HUES64 (cell line): ENCODE results near the gene SLC5A2.
"Not testable (repeated sequence)": the region's sequence is repeated elsewhere in the genome, so short reads cannot be mapped to it uniquely, and the experiment has no call there.

Experiments used
- H3K27ac ChIP-seq: 2 replicates; pipeline ENCODE4 v1.7.0; 2013; ENCODE audit warnings: low read depth, low read length, inconsistent platforms
- H3K27me3 ChIP-seq: 2 replicates; pipeline ENCODE4 v1.6.1; 2013; ENCODE audit warnings: mild to moderate bottlenecking, low read length; ENCODE audit not compliant: insufficient read depth
- H3K36me3 ChIP-seq: 2 replicates; pipeline ENCODE4 v1.6.1; 2013; ENCODE audit warnings: mild to moderate bottlenecking, low read length; ENCODE audit not compliant: insufficient read depth
- H3K4me1 ChIP-seq: 2 replicates; pipeline ENCODE4 v1.6.1; 2013; ENCODE audit warnings: mild to moderate bottlenecking, low read length, moderate library complexity; ENCODE audit not compliant: insufficient read depth
- H3K4me3 ChIP-seq: 2 replicates; pipeline ENCODE4 v1.5.1; 2013; ENCODE audit warnings: mild to moderate bottlenecking, low read length, moderate library complexity
- H3K9ac ChIP-seq: 2 replicates; pipeline ENCODE4 v1.6.1; 2013; ENCODE audit warnings: mild to moderate bottlenecking, low read depth, low read length
- H3K9me3 ChIP-seq: 2 replicates; pipeline ENCODE4 v1.6.1; 2013; ENCODE audit warnings: low read depth, low read length; ENCODE audit not compliant: insufficient read depth
- WGBS: fragments of 150-250, 120-280 bp; methylation state at CpG from one replicate; pipeline ENCODE4 v1.1.7; 2013; ENCODE audit warnings: missing lambda C conversion rate; 5-methylcytosine and 5-hydroxymethylcytosine counted together

The SLC5A2 gene

DNA sequence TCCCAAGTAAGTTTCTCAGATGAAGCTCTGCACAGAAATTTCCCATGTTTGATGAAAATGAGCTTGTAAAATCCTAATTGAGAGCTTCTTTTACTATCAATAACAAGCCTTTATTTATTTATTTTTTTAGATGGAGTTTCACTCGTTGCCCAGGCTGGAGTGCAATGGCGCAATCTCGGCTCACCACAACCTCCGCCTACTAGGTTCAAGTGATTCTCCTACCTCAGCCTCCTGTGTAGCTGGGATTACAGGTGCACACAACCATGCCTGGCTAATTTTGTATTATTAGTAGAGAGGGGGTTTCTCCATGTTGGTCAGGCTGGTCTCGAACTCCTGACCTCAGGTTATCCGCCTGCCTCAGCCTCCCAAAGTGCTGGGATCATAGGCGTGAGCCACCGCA, 20.6 kb downstream of the SLC5A2 start:
- peaks cover 16% of the 10 kb centered on the region; the same call in 1 of the 2 replicates for H3K36me3 ChIP-seq
- H3K27ac ChIP-seq, H3K9ac ChIP-seq, H3K27me3 ChIP-seq, H3K4me3 ChIP-seq, H3K9me3 ChIP-seq: not testable (repeated sequence)
- WGBS: 96% methylated on average over 8 of the region's 8 CpGs
- peaks cover 17% of the 10 kb centered on the region for H3K4me1 ChIP-seq

DNA sequence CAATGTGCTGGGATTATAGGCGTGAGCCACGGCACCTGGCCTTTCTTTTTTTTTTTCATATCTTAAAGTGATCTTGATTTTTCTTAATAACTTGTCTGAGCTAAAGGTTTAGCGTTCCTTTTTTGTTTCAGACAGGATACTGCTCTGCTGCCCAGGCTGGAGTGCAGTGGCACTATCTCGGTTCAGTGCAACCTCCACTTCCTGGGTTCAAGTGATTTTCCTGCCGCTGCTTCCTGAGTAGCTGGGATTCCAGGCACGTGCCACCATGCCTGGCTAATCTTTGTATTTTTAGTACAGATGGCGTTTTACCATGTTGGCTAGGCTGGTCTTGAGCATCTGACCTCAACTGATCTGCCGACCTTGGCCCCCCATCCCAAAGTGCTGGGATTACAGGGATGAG, 21.2 kb downstream of the SLC5A2 start:
- Histone ChIP-seq H3K27ac (no peak overlapping the region), H3K9me3 (no peaks in the 10 kb centered on the region), H3K27me3 (no peaks in the 10 kb centered on the region), H3K9ac (no peak overlapping the region), H3K4me3 (no peak overlapping the region), H3K36me3 (peaks cover 11% of the 10 kb centered on the region; the same call in 1 of the 2 replicates), H3K4me1 (peaks cover 21% of the 10 kb centered on the region)
- 93% methylated on average over 8 of the region's 8 CpGs for WGBS

DNA sequence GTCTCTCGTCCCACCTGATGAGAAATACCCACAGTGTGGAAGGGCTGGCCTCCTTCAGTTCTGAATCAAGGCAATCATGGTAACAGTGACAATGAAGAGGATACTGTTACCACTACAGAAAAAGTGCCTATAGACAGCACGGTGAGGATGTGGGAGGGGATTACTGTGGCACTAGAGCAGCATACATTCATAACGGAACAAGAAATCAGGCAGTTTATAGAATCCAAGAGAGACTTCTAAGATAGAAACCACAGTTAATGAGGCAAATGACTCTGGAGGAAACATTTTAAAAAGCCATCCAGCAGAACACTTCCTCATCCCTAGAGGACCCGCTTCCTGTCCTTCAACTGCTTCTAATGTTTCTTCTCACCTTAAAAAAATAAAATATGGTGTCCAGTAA, 22.6 kb downstream of the SLC5A2 start:
- Histone ChIP-seq H3K27ac (no peak overlapping the region), H3K9ac (no peak overlapping the region), H3K4me1 (peaks cover 24% of the 10 kb centered on the region), H3K27me3 (no peaks in the 10 kb centered on the region), H3K9me3 (no peaks in the 10 kb centered on the region), H3K36me3 (peaks cover 8% of the 10 kb centered on the region; the same call in 1 of the 2 replicates), H3K4me3 (no peak overlapping the region)
- WGBS: 92% methylated on average over 4 of the region's 4 CpGs

DNA sequence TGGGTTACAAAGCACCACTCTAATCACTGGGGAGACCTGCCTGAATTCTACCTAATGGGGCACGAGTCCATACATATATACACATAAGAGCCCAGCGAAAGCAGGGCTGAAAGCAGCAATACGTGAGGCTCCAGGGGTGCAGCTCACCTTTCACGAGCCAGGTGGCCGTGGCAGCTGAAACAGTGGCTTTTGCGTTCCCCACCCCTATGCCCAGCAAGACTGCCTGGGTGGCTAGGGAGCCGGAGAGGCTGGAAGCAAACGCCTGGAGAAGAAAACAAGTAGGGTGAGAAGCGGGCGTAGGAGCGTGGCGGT, 24.6 kb downstream of the SLC5A2 start:
- Histone ChIP-seq H3K9ac (peak overlapping the region; percentile 97), H3K36me3 (0 out of 2 replicates have a peak, but pooled peaks cover 6% of the 10 kb centered on the region), H3K4me1 (peaks cover 12% of the 10 kb centered on the region), H3K27ac (peak overlapping the region; percentile 88), H3K4me3 (peak overlapping the region; percentile 96), H3K27me3 (no peaks in the 10 kb centered on the region), H3K9me3 (no peaks in the 10 kb centered on the region)
- 2% methylated on average over 12 of the region's 12 CpGs for WGBS

DNA sequence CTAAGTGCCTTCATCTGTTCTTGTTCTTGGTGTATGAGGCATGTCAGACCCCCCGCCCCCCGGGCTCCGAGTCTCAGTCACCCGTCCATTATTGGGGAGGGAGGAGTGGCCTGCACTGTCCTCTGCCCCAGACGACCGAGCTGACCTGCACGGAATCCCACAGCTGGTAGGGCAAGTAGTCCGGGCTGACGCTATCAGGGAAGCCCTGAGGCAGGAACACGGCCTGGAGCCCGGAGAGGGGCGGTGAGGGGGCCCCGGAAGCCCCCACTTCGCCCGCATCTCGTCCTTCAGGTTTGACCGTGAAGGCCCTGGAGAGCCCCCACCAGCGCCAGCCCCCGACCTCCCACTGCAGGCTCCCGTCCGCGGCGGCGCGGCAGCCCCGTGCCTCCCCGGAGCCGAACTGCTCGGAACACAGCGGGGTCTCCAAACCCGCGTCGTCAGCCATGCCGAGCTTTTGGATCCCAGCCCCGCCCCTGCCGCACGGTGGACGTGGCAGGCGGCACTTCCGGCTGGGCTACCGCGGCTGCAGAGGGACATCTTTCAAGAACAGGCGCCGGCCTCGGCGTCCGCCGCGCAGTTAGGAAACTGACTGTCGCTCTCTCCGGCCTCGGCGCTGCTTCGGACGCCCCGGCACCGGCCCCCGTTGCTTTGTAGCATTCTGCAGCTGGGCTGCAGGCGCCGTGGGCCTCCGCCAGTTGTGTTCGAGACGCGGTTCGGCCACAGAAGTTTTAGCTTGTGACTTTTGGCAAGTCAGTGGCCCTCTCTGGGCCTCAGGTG, 25.2 kb downstream of the SLC5A2 start, which contains the start of gene RUSF1:
Gene RUSF1, minus strand, starts transcription at position 463 of the 777 bp plus-strand sequence. Its CDS starts 18 bp downstream, at position 445.
- peak within 1 kb of the TSS; percentile 88 for H3K27ac ChIP-seq
- H3K4me1 ChIP-seq: peaks cover 12% of the 10 kb centered on the region
- peak within 1 kb of the TSS; percentile 96 for H3K4me3 ChIP-seq
- H3K27me3 ChIP-seq: no peaks in the 10 kb centered on the region
- H3K36me3 ChIP-seq: 0 out of 2 replicates have a peak, but pooled peaks cover 6% of the 10 kb centered on the region
- H3K9ac ChIP-seq: peak within 1 kb of the TSS; percentile 97
- no peaks in the 10 kb centered on the region for H3K9me3 ChIP-seq
- under 1% methylated on average over 65 of the region's 65 CpGs for WGBS

DNA sequence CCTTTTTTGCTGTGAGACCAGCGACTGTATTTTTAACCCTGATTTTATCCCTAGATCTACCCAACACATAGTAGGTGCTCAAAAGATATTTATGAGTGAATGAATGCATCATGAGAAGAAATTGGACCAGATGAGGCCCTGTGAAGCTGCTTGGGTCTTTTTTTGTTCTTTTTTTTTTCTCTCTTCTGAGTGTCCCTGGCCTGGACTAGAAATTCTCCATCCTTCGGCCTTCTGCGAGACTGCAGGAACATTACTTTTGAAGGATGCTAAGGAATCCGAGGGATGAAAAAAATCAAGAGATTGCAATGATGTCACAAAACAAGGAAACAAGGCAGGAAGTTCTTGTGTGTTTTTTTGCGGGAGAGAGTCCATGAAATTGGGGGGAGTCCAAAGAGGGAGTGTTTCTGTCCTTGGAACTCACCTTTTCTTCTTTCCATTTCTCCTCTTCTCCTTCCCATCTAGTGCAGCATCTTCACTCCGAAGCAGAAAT, 25.8 kb downstream of the SLC5A2 start:
- Histone ChIP-seq H3K27me3 (no peaks in the 10 kb centered on the region), H3K9ac (peak overlapping the region; percentile 97), H3K4me1 (peaks cover 12% of the 10 kb centered on the region), H3K9me3 (no peaks in the 10 kb centered on the region), H3K4me3 (peak overlapping the region; percentile 96), H3K36me3 (0 out of 2 replicates have a peak, but pooled peaks cover 6% of the 10 kb centered on the region), H3K27ac (peak overlapping the region; percentile 88)
- WGBS: 58% methylated on average over 6 of the region's 6 CpGs

DNA sequence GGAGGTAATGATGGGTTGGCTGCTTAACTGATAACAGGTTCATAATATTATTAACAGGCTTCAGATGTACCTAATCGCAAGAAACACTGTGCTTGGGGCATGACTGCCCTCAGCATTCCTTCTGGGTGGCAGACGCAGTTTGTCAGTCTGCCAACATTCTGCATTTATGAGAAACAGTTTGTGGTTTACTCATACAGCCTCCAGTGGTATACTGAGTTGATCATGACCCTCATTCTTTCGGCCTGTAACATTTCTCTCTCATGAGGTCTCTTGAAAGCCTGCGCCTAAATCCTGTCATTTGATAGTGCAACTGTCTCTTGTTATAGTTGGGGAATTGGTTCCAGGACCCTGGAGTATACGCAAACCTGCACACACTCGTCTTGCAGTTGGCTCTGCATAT, 30.2 kb downstream of the SLC5A2 start:
- H3K27ac ChIP-seq: no peak overlapping the region
- no peak overlapping the region for H3K4me3 ChIP-seq
- 62% methylated on average over 6 of the region's 6 CpGs for WGBS
- H3K9me3 ChIP-seq: 0 out of 2 replicates have a peak, but pooled peaks cover 4% of the 10 kb centered on the region
- H3K36me3 ChIP-seq: no peaks in the 10 kb centered on the region
- H3K27me3 ChIP-seq: no peaks in the 10 kb centered on the region
- H3K4me1 ChIP-seq: peaks cover 7% of the 10 kb centered on the region; the same call in 1 of the 2 replicates
- no peak overlapping the region for H3K9ac ChIP-seq

DNA sequence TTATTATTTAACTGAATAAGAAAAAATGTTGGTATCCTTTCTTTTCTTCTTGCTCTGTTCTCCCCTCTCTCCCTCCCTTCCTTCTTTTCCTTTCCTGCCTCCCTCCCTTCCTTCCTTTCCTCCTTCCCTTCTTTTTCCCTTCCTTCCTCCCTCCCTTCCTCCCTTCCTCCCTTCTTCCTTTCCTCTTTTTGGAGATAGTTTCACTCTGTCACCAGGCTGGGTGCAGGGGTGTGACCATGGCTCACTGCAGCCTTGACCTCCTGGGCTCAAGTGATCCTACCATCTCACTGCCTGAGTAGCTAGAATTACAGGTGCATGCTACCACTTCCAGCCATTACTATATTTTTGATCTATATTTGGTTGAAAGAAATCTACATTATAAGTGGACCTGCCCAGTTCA, 31.0 kb downstream of the SLC5A2 start:
- H3K27ac ChIP-seq: no peak overlapping the region
- peaks cover 6% of the 10 kb centered on the region; the same call in 1 of the 2 replicates for H3K4me1 ChIP-seq
- H3K9me3 ChIP-seq: 0 out of 2 replicates have a peak, but pooled peaks cover 4% of the 10 kb centered on the region
- no peaks in the 10 kb centered on the region for H3K36me3 ChIP-seq
- H3K4me3 ChIP-seq: no peak overlapping the region
- no peak overlapping the region for H3K9ac ChIP-seq
- H3K27me3 ChIP-seq: no peaks in the 10 kb centered on the region

DNA sequence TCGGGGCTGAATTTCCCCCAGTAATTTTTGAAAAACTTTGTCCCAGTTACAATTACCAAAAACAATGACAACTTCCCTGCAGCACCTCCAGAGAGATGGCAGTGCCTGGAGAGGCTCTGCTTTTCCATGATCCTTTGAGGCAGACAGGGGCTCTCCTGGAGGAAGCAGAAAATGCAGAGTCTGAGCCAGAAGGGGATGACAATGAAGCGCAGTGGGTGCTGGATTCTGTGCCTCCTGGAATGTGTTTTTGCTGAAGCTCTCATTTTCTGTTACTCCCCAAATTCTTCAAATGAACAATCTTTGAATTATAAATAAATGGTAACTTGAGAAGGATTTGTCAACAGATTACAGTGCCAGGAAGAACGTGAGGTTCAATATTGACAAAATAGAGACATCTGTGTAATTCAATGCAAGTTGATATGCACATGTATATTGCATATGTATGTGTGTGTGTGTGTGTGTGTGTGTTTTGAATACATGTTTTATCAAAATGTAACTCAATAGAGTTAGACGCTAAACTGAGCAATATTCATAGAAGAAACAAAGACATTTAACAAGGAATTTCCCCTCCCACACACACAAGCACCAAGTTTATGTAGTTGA, 35.0 kb downstream of the SLC5A2 start:
- Histone ChIP-seq H3K4me1 (0 out of 2 replicates have a peak, but pooled peaks cover 3% of the 10 kb centered on the region), H3K36me3 (no peaks in the 10 kb centered on the region), H3K9me3 (0 out of 2 replicates have a peak, but pooled peaks cover 4% of the 10 kb centered on the region), H3K27me3 (no peaks in the 10 kb centered on the region), H3K27ac (no peak overlapping the region; the same call in 1 of the 2 replicates), H3K9ac (no peak overlapping the region), H3K4me3 (no peak overlapping the region)
- 86% methylated on average over 3 of the region's 4 CpGs for WGBS

DNA sequence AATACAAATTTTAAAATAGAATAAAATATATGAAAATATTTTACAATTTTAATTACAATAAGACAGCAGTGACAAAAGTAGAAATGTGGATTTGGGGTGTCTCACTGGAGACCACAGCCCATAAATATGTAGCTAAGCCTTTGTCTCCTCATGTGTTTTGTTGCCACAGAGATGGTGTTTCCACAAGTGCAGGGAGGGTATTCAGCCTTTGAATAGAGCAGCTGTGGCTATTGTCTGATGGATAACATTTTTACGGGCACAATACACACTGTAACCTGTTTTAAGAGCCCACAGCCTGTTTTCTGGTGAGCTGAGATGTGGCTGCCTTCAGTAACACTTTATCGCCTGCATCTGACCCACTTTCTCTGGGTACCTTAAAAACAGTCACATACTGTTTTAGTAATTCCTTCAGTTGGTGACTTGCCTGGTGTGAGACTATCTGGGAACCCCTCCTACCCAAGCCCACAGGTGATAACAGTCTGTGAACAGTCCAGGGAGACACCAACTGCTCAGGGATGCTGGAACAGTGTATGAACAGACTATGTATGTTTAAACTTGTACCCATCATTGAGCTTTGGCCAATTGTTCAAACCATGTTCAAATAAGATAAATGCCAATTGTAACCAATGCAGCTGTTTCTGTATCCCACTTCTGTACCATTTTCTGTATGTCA, 37.0 kb downstream of the SLC5A2 start:
- no peaks in the 10 kb centered on the region for H3K36me3 ChIP-seq
- no peak overlapping the region for H3K27ac ChIP-seq
- 0 out of 2 replicates have a peak, but pooled peaks cover 4% of the 10 kb centered on the region for H3K9me3 ChIP-seq
- WGBS: 94% methylated on average over 2 of the region's 2 CpGs
- H3K4me3 ChIP-seq: no peak overlapping the region
- 0 out of 2 replicates have a peak, but pooled peaks cover 3% of the 10 kb centered on the region for H3K4me1 ChIP-seq
- no peak overlapping the region for H3K9ac ChIP-seq
- H3K27me3 ChIP-seq: no peaks in the 10 kb centered on the region

DNA sequence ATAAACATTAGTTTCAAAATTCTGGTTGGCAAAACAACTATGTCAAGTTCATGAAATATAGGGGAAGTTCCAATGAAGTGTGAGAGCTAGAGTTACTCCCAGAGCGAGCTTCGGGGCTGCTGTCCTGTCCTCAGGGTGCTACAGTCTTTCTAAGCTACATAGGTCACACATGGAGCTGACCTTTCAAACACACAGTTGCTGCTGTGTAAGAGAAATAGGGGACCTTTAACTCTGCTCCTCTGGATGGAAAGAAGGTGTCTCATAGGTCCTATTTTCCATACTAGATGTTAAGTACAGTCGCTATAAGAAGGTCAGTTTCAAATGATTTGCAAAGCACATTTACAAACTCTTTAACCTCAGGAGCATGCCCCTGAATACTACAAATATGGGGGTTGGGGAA, 38.4 kb downstream of the SLC5A2 start:
- Histone ChIP-seq H3K27me3 (no peaks in the 10 kb centered on the region), H3K9ac (no peak overlapping the region), H3K9me3 (0 out of 2 replicates have a peak, but pooled peaks cover 4% of the 10 kb centered on the region), H3K4me3 (no peak overlapping the region), H3K4me1 (0 out of 2 replicates have a peak, but pooled peaks cover 3% of the 10 kb centered on the region), H3K27ac (no peak overlapping the region), H3K36me3 (no peaks in the 10 kb centered on the region)
- WGBS: 46% methylated on average over 2 of the region's 3 CpGs
